Globus pallidus (tissue), 1 donor: ENCODE data around the gene NME9.
"Not testable (repeated sequence)": the region's sequence is repeated elsewhere in the genome, so short reads cannot be mapped to it uniquely, and the experiment has no call there.

ENCODE experiments used
- DNase-seq: peaks from one replicate; pipeline ENCODE4 v3.0.0-alpha.2; 2015; ENCODE audit warnings: low spot score

Gene NME9, protein sequence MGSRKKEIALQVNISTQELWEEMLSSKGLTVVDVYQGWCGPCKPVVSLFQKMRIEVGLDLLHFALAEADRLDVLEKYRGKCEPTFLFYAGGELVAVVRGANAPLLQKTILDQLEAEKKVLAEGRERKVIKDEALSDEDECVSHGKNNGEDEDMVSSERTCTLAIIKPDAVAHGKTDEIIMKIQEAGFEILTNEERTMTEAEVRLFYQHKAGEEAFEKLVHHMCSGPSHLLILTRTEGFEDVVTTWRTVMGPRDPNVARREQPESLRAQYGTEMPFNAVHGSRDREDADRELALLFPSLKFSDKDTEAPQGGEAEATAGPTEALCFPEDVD

DNA sequence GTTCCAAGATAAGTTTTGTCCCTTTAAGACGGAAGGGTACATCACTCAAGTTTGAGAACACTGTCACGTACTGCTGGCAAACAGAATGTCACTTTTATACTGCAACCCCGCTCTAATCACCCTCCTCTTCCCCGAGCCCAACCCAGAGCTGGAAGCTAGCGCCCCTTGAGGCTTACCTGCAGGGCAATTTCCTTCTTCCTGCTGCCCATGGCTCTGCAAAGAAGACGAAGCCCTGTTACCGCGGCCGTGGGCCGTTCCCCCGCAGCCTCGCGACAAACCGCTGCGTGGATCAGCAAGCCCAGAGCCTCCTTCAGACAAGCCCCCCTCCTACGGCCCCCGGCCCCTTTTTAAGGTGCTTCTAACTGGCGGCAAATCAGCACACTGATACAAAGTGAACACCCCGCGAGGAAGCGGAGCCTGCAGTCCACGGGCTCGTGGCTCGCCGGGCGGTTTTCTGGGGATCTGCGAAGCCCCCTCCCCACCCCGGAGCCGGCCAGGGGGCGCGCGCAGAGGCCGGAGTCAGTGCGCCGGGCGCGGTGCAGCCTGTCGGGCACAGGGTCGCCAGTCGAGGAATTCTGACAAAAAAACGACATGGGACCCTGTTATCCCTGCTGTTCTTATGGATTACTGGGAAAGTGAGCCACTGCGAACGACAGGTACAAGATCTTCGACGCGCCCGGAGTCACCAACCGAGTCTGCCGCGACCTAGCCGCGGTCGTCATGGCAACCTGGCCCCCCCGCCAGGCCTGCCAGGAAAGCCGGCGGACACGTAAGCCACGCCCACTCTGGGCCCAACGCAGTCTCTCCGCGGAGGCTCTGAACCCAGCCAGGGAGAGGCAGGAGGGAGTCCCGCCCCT lies at the start of gene NME9:
Gene NME9 (minus strand): TSS at position 725 of the 857 bp plus-strand sequence. CDS start 516 bp downstream, at position 209.
- peak; percentile 82 for DNase-seq

DNA sequence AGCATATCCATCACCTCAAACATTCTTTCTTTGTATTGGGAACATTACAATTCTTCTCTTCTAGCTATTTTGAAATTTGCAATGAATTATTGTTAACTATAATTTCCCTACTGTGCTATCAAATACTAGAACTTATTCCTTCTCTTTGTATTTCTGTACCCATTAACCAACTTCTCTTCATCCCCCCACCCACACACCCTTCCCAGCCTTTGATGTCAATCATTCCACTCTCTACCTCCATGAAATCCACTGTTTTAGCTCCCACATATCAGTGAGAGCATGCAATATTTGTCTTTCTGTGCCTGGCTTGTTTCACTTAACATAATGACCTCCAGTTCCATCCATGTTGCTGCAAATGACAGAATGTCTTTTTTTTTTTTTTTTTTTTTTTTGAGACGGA lies 49.3 kb upstream of the NME9 start:
- no peak for DNase-seq

GRCh38 chr3:138378331-138378730 lies 48.7 kb upstream of the NME9 start:
- no peak for DNase-seq

DNA sequence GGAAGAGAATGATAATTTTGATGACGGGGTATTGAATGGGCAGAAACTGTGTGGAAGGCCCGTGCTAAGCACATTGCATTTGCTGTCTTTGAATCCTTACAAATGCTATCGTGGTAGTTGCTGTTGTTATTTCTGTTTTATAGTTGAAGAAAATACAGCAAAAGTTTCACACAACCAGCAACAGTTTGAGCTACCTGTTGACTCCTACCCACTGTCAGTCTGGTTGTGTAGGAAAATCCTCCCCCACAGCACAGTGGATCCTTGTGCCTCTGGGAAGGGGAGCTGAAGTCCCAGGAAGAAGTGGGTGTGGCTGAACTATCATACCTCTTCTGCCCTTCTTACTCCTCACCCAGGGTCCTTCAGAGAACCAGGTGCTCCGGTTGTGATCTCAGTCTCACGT lies 48.2 kb upstream of the NME9 start:
- no peak for DNase-seq

DNA sequence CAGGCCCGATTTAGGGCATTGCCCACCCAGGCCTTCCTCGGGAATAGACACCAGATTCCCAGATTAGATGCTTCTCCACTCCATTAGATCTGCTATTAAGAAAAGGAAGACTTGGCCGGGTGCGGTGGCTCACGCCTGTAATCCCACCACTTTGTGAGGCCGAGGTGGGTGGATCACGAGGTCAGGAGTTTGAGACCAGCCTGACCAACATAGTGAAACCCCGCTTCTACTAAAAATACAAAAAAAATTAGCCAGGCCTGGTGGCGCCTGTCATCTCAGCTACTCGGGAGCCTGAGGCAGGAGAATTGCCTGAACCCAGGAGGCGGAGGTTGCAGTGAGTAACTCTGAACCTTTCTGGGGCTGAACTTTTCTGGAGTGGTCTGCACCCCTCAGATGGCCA lies 47.6 kb upstream of the NME9 start:
- not testable (repeated sequence) for DNase-seq

DNA sequence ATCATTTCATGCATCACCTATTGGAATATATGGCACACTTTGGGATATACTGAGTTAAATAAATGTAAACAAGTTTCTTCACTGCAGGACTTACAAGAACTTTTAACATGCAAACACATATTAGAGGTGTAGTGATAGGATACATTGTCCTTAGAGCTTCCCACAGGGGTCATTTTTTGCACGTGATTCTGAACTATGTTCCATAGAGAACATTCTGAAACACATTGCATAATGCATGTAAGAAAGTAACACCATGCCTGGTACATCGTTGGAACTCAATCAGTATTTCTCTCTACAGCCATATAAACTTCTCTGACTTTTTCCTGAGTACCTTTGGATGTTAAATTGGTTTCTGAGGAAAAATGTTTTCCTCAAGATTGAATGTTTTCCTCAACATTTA lies 47.0 kb upstream of the NME9 start:
- no peak for DNase-seq

DNA sequence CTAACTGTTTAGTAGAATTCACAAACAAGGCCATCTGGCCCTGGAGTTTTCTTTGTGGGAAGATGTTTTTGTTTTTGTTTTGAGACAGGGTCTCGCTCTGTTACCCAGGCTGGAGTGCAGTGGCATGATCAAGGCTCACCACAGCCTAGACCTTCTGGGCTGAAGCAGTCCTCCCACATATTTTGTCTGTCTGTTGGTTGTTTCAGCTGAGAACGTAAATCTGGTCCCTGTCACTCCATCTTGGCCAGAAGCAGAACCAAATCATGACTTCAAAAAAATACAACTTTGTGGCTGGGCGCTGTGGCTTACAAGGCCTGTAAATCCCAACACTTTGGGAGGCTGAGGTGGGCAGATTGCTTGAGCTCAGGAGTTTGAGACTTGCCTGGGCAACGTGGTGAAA lies 45.8 kb upstream of the NME9 start:
- no peak for DNase-seq

DNA sequence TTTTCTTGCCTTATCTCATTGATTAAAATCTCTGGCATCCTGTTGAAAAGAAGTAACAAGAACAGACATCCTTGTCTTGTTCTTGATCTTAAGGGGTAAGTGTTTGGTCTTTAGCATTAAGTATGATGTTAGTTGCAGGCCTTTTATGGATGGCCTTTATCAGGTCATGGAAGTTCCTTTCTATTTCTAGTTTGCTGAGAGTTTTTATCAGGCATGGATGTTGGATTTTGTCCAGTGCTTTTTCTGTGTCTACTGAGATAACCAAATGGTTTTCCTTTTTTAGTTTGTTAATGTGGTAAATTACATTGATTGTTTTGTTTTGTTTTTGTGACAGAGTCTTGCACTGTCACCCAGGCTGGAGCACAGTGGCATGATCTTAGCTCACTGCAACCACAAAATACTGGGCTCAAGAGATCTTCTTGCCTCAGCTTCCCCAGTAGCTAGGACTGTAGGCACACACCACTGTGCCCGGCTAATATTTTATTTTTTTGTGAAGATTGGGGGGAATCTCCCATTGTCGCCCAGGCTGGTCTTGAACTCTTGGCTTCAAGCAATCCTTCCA lies 45.0 kb upstream of the NME9 start:
- no peak for DNase-seq

DNA sequence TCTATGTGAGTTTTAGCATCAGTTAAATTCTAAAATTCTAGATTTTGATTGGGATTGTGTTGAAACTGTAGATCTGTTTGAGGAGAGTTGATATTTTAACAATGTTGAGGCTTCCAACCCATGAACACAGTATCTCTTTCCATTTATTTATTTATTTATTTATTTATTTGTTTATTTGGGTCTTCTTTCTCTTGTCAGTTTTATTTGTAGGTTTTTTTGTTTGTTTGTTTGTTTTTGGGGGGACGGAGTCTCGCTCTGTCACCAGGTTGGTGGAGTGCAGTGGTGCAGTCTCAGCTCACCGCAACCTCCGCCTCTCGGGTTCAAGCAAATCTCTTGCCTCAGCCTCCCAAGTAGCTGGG lies 44.1 kb upstream of the NME9 start:
- DNase-seq = no peak

- no peak for DNase-seq
Measured at GRCh38 chr3:138373087-138373735, 43.6 kb upstream of the NME9 start.

- DNase-seq = no peak
Measured at GRCh38 chr3:138371070-138371965, 41.7 kb upstream of the NME9 start.

DNA sequence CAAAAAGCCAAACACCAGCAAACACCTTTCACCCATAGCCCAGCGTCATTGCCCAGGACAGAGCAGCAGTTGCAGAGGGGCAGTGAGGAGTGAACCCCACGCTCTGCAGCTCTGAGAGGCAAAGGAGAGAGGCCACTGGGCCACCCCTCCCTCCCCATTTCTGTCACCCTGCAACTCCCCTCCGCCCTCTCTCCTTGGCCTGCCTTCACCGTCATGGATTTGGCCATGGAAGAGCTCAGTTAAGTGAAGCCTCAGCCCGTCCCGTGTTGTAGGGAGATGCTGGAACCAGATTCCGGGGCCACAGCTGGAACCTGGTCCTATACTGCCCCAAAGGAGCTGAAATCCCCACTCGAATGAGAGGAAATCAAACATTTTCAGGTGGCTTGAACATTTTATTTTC lies 40.7 kb upstream of the NME9 start:
- DNase-seq = no peak

GRCh38 chr3:138369151-138369900 lies 39.7 kb upstream of the NME9 start:
- peak; percentile 51 for DNase-seq

- peak; percentile 65 for DNase-seq
Measured at GRCh38 chr3:138367911-138368310, 38.3 kb upstream of the NME9 start.

DNA sequence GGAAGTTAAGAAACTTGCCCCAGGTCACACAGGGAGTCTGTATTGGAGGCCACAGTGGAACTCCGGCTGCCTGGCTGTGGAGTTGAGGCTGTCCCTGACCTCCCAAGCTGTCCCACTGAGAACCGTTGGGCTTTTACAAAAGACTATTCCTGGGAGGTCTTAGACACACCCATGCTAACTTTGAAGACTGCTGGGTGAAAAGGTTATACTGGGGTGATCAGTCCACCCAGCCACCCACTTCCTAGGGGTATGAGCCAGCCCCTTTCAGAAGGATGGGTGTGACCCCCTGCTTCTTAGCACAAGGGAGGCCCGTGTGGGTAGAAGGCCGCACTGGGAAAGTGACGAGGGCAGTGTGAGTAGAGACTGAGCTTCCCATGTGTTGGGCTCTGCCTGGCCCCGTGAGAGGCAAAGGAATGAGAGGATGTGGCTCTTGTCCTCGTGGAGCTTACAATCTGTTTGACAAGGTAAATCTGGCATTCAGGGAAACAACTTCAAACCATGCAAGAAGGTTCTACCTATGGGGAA lies 37.7 kb upstream of the NME9 start:
- no peak for DNase-seq

DNA sequence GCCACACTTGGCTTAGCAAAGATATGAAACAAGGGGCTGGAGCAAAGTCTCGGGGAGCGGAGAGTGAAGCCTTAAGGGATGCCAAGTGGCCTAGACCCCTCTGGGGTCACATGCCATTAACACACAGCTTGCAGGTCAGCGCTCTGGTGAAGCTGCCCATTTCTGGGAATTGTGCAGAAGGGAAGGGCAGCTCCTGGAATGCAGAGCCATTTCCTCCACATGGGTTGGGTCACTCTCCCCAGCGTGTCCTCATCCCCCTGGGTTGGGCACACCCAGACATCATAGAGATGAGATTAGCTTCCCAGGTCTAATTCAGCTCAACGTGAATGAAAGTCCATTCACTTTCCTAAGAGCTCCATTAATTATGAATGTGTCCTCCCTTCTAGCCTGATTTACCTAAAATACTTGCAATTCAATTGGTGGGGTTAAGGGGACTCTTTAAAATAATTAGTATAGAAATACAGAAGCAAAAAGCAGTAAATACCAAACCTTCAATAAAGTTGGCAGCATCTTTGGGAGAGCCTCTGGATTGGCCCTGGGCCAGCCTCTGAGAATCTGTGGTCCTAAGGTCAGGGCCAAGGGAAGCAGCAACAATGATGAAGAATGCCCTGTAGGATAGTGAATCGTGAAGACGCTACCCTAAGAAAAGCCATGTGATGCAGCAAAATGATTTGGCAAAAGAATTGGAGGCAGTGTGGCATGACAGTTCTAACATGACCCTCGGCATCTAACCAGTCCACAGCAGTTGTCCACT lies 36.5 kb upstream of the NME9 start:
- DNase-seq = no peak

DNA sequence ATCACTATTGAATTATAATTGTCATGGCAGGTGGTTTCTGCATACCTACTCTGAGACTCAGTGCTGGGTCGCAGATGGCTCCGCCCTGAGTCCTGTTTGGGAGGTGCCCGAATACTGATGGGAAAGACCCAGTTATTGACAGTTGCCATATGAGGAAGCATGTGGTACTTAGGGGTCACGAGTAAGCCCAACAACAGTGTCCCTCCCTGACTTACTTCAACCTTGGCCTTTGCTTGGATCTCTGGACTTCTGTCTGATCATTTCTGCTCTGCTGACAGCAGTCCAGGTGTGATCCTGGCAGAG lies 35.6 kb upstream of the NME9 start:
- no peak for DNase-seq

DNA sequence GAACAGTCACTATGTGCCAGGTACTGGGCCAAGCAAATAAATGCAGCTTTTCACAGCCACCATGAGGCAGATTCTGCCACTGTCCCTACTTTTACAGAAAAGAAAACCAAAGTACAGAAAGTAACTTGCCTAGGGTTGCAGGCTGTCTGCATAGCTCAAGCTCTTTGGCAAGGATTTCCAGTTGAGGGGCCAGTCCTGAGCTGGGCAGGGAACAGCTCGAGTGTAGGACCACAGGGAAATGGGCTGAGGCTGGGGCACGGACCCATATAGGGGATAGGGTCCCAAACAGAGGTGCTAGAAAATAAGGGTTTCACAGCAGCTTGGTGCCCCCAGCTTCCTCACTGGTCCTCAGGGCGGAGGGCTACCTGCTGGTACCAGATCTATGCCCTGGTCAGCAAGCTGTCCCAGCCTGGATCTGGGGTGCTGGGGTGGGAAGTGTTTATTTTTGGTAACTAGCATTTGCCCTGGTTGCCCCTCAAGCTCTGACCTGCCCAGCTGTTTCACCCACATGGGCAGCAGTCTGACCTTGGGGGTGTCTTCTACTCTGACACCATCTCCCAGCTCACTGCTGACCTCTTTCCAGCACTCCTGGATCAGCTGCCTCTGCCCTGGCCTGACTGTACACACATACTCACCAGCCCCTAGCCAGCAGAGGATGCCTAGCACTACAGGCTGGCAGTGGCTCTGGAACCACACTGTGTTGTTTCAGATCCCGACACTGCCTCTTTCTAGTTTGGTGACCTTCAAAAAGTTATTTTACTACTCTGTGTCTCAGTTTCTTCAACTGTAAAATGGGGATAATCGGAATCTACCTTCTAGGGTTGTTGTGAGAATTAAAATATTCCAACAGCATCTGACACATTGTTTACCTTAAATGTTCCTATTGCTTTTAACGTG lies 35.0 kb upstream of the NME9 start:
- DNase-seq = no peak

- no peak for DNase-seq
Measured at GRCh38 chr3:138363322-138363721, 33.7 kb upstream of the NME9 start.
